GM19395 (cell line): ENCODE data around the gene GNB4.

ENCODE experiments used
- ATAC-seq: cut with Tn5 transposase; IDR thresholded peaks from one replicate; pipeline ENCODE4 v1.9.1; 2021; ENCODE audit warnings: mild to moderate bottlenecking, moderate library complexity; ENCODE audit not compliant: unreplicated experiment

The GNB4 gene

GRCh38 chr3:179373938-179374337 lies 77.3 kb downstream of the GNB4 start:
- no peak for ATAC-seq

- ATAC-seq = no peak
Observed at GRCh38 chr3:179369621-179370020, 81.6 kb downstream of the GNB4 start.

- no peak for ATAC-seq
Observed at GRCh38 chr3:179363332-179363731, 87.9 kb downstream of the GNB4 start.

- no peak for ATAC-seq
Observed at GRCh38 chr3:179355996-179356395, 95.3 kb downstream of the GNB4 start.

- ATAC-seq = peak; percentile 56
Observed at GRCh38 chr3:179348325-179349013, 102.8 kb downstream of the GNB4 start.

GRCh38 chr3:179347345-179348194 lies 103.7 kb downstream of the GNB4 start, which contains the start of gene MFN1:
Gene MFN1 (plus strand): TSS chr3:179347709. CDS start chr3:179348852, 1,143 bp downstream.
- peak; percentile 96 for ATAC-seq
